ENCODE results near the gene CDC42BPB.

- no peak for TF ChIP-seq EZH2 (IDR thresholded peaks at IDR 0.05; ENCODE audit: insufficient read depth, poor library complexity, severe bottlenecking)
- no peak for TF ChIP-seq EZH2phosphoT487 (IDR thresholded peaks at IDR 0.05; ENCODE audit: insufficient read depth, low read depth)
Observed at GRCh38 chr14:102893452-102893851, 163.9 kb downstream of the CDC42BPB start.

All from GM23248 (cell line).